Suprapubic skin (tissue), 4 donors: Measurements from ENCODE around the gene ILF2. TPM values are rescaled to one million over a fixed set of nuclear protein-coding genes. Genes with fewer than 3 reads are reported as not detected.
A peak's percentile ranks its signal among the peaks of the same experiment; 100 is the strongest.
"Not testable (repeated sequence)": the region's sequence is repeated elsewhere in the genome, so short reads cannot be mapped to it uniquely, and the experiment has no call there.

ENCODE experiments used
- DNase-seq, 2 donors: peaks; one replicate each; pipeline ENCODE4 v3.0.0-alpha.2; 2019; ENCODE audit warnings: low spot score in 2 of 2
- H3K27ac ChIP-seq: fragments of 200-600 bp; sonication (generic); one replicate; pipeline ENCODE4 v1.5.1; 2019
- H3K27me3 ChIP-seq: fragments of 200-600 bp; sonication (generic); one replicate; pipeline ENCODE4 v1.5.1; 2019
- H3K36me3 ChIP-seq: fragments of 200-600 bp; sonication (generic); one replicate; pipeline ENCODE4 v1.5.1; 2019
- H3K4me1 ChIP-seq: fragments of 200-600 bp; sonication (generic); one replicate; pipeline ENCODE4 v1.5.1; 2019
- H3K4me3 ChIP-seq: fragments of 200-600 bp; sonication (generic); one replicate; pipeline ENCODE4 v1.5.1; 2019; ENCODE audit warnings: mild to moderate bottlenecking
- H3K9me3 ChIP-seq: fragments of 200-600 bp; sonication (generic); one replicate; pipeline ENCODE4 v1.5.1; 2019
- EP300 ChIP-seq: sonication (generic); formaldehyde crosslinking; IDR thresholded peaks from one replicate; pipeline ENCODE4 v1.6.1; 2017; ENCODE audit warnings: antibody characterized with exemption
- POLR2A ChIP-seq, 2 donors: fragments of 450-650 bp; IDR thresholded peaks; one replicate each; pipeline ENCODE4 v1.6.1; 2017; ENCODE audit warnings: antibody characterized with exemption in 2 of 2, mild to moderate bottlenecking in 2 of 2, moderate library complexity in 2 of 2
- POLR2AphosphoS5 ChIP-seq, 3 donors: sonication (generic); formaldehyde crosslinking; IDR thresholded peaks; one replicate each; pipeline ENCODE4 v1.6.1; 2017; ENCODE audit warnings: antibody characterized with exemption in 3 of 3
- WGBS: methylation state at CpG from one replicate; pipeline ENCODE4 v1.1.5; 2018; 5-methylcytosine and 5-hydroxymethylcytosine counted together
- total RNA-seq, 4 donors: library from RNA; depleted of rRNA; stranded (reverse); fragments of >200 nt; gene quantifications; one replicate each; pipeline ENCODE4 v1.1.0, GENCODE V29; 2016
- TF ChIP-seq, protein P1 (sequence below), 2 donors: fragments of 200-600 bp in 1 of 2; fragments of 450-650 bp in 1 of 2; sonication (generic) in 1 of 2; IDR thresholded peaks; one replicate each; pipeline ENCODE4 v1.5.1; 2016 to 2019; ENCODE audit warnings: antibody characterized with exemption in 2 of 2, mild to moderate bottlenecking in 1 of 2, moderate library complexity in 1 of 2

Gene ILF2
- 100 to 1,000 TPM in 3 of 4 donors, 10 to 100 TPM in 1; 68.2 to 149 (median 127) TPM for total RNA-seq

DNA sequence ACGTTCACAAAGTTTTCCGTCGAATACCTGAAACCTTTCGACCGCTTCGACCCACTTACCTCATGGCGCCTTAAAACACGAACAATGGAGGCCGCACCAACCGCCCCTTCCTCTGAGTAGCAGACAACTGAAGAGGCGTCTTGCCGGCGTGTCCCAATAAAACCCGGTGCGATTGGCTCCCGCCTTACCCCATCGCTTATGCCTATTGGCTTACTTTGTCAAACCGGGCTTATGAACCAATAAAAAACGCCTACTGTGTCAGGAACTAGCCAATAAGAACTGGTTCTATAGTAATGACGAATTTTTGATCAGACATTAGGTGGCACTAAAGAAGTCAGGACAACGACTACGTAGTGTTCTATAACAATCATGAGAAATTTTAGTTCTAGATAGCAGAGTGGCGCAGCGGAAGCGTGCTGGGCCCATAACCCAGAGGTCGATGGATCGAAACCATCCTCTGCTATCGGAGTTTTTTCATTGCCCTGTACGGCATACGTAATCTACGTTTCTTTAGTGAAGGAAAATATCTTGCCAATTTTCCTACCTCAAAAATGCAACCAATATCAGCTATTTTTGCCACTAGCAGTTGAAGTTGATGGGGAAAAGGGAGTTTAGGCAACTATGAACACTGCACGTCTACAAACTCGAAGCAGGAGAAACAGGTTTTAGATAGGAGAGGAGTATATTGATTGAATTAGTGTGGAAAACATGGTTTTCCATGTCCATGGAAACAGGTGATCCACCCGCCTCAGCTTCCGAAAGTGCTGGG, at the start of gene ILF2:
Gene ILF2 (minus strand): TSS at position 135 of the 769 bp plus-strand sequence. CDS start 71 bp downstream, at position 64.
- Histone ChIP-seq H3K27me3 (no peaks in the 10 kb centered on the region), H3K9me3 (no peaks in the 10 kb centered on the region), H3K4me3 (peak within 1 kb of the TSS; percentile 78), H3K36me3 (peaks cover 30% of the 10 kb centered on the region), H3K27ac (peak within 1 kb of the TSS; percentile 88), H3K4me1 (peaks cover 31% of the 10 kb centered on the region)
- TF ChIP-seq POLR2A (IDR thresholded peaks at IDR 0.05) (peak; percentile 60 to 96), EP300 (no peak), POLR2AphosphoS5 (IDR thresholded peaks at IDR 0.05) (peak; percentile 75 to 98 (median 79))
- TF ChIP-seq, protein P1, sequence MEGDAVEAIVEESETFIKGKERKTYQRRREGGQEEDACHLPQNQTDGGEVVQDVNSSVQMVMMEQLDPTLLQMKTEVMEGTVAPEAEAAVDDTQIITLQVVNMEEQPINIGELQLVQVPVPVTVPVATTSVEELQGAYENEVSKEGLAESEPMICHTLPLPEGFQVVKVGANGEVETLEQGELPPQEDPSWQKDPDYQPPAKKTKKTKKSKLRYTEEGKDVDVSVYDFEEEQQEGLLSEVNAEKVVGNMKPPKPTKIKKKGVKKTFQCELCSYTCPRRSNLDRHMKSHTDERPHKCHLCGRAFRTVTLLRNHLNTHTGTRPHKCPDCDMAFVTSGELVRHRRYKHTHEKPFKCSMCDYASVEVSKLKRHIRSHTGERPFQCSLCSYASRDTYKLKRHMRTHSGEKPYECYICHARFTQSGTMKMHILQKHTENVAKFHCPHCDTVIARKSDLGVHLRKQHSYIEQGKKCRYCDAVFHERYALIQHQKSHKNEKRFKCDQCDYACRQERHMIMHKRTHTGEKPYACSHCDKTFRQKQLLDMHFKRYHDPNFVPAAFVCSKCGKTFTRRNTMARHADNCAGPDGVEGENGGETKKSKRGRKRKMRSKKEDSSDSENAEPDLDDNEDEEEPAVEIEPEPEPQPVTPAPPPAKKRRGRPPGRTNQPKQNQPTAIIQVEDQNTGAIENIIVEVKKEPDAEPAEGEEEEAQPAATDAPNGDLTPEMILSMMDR (IDR thresholded peaks at IDR 0.05) = peak in 1 of 2 donors; percentile 8
- DNase-seq = peak; percentile 99
- under 1% methylated on average over 34 of the region's 35 CpGs for WGBS

DNA sequence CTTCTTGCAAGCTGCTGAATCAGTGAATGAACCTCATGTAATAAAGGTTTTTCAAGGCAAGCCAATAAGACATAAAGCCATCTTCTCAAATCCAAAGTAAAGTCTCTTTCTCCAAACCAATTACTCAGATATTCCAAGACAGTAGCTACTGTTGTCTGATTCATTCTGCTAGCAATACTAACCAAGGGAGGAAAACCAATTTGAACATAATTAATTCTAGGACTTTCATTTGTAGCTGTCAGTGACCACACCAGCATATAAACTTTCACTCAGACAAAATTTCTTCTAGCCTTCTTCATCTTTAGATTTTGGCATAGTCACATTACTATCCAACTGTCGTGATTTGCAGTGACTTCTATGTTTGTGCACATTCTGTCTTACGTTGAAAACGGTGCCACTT, 46.5 kb upstream of the ILF2 start:
- TF ChIP-seq EP300 = no peak
- TF ChIP-seq, protein P1 (IDR thresholded peaks at IDR 0.05) = no peak
- no peak for TF ChIP-seq POLR2AphosphoS5 (IDR thresholded peaks at IDR 0.05)
- no peak for TF ChIP-seq POLR2A (IDR thresholded peaks at IDR 0.05)
- no peak overlapping the region for H3K27ac ChIP-seq
- H3K4me3 ChIP-seq = no peak overlapping the region
- H3K27me3 ChIP-seq = no peaks in the 10 kb centered on the region
- WGBS = 87% methylated on average over 3 of the region's 3 CpGs
- DNase-seq = no peak
- H3K4me1 ChIP-seq = no peaks in the 10 kb centered on the region
- no peaks in the 10 kb centered on the region for H3K36me3 ChIP-seq
- no peaks in the 10 kb centered on the region for H3K9me3 ChIP-seq

DNA sequence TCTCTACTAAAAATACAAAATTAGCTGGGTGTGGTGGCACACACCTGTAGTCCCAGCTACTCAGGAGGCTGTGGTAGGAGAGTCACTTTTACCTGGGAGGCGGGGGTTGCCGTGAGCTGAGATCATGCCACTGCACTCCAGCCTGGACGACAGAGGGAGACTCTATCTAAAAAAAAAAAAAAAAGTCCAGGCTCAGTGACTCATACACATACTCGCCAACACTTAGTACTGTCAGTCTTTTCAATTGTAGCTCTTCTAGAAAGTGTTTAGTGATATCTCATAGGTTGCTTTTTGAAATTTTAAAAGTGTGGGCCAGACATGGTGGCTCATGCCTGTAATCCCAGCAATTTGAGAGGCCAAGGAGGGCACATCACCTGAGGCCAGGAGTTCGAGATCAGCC, 45.4 kb upstream of the ILF2 start:
- H3K4me3 ChIP-seq, DNase-seq, H3K27me3 ChIP-seq, H3K4me1 ChIP-seq, H3K9me3 ChIP-seq, H3K36me3 ChIP-seq, H3K27ac ChIP-seq: not testable (repeated sequence)
- 82% methylated on average over 5 of the region's 5 CpGs for WGBS

DNA sequence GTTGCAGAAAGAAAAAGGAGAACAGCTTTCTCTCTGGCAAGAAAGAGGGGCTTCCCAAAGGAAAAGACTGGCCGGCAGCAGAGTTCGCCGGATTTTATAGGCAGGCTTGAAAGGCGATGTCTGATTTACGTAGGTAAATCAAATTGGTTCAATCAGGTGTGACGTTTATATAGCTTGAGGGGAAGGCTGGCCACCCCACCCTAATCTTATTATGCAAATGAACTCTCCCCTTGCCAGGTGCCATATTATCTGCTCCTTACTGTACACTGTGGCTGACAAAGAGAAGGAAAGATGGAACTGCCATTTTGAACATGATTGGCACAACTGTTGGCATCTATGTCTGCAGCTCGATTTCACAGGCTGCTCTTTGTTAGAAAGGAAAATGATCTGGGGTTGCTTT, 40.2 kb upstream of the ILF2 start:
- Histone ChIP-seq H3K36me3 (no peaks in the 10 kb centered on the region), H3K4me1 (no peaks in the 10 kb centered on the region), H3K27ac (no peak overlapping the region), H3K27me3 (no peaks in the 10 kb centered on the region), H3K4me3 (no peak overlapping the region), H3K9me3 (no peaks in the 10 kb centered on the region)
- DNase-seq = no peak
- TF ChIP-seq EP300 = no peak
- no peak for TF ChIP-seq POLR2A (IDR thresholded peaks at IDR 0.05)
- TF ChIP-seq, protein P1 (IDR thresholded peaks at IDR 0.05) = no peak
- TF ChIP-seq POLR2AphosphoS5 (IDR thresholded peaks at IDR 0.05) = no peak
- WGBS = 32% methylated on average over 7 of the region's 7 CpGs

DNA sequence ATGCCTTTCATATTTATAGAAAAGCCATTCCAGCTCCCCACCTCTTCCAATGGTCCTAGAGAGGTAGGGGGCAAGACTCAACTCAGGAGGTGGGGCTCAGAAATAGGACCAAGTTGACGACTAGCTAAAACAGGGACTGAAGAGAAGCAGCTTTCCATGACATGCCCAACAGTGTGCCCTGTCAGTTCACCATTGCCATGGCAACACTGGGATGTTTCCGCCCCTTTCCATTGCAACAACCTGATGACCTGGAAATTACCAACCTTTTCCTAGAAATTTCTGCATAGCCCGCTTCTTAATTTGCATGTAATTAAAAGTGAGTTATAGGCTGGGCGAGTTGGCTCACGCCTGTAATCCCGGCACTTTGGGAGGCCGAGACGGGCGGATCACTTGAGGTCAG, 34.7 kb upstream of the ILF2 start:
- Histone ChIP-seq H3K27ac (no peak overlapping the region), H3K9me3 (no peaks in the 10 kb centered on the region), H3K36me3 (no peaks in the 10 kb centered on the region), H3K4me3 (no peak overlapping the region), H3K27me3 (no peaks in the 10 kb centered on the region), H3K4me1 (no peaks in the 10 kb centered on the region)
- WGBS = 61% methylated on average over 9 of the region's 9 CpGs
- DNase-seq = no peak
- TF ChIP-seq, protein P1 (IDR thresholded peaks at IDR 0.05) = no peak
- TF ChIP-seq POLR2A (IDR thresholded peaks at IDR 0.05) (no peak), EP300 (no peak), POLR2AphosphoS5 (IDR thresholded peaks at IDR 0.05) (no peak)
